ENCODE data around the gene NES. TPM values are rescaled to one million over a fixed set of nuclear protein-coding genes. Genes with fewer than 3 reads are reported as not detected.
A peak's percentile ranks its signal among the peaks of the same experiment; 100 is the strongest.

Gene NES
- total and polyA plus RNA-seq, 2 of the 8 experiments (the other 6 are each of a cell fraction or from before 2014, with no cell fraction given): 13.3 to 135 TPM

GRCh38 chr1:156655151-156655903 is 21.9 kb downstream of the NES start:
- FAIRE-seq: no peak
- no peak overlapping the region for H3K18ac ChIP-seq (ENCODE audit: extremely low read depth, low read length)
- CTCF ChIA-PET (ENCODE audit: partially characterized antibody): interaction anchor here (1.0 to 66.0 kb wide), 6 partner anchors 11 to 50 kb away, joined by 3 to 4284 read pairs (median 130); partner anchors contain the start of genes BCAN, CRABP2, HAPLN2 and ISG20L2

More at GRCh38 chr1:156655151-156655903, 21.9 kb downstream of the NES start:
- H3K79me1 ChIP-seq (ENCODE audit: low read depth, low read length): no peaks in the 10 kb centered on the region
- H3K27me3 ChIP-seq (replicated peaks in 1 of 4; ENCODE audit: control insufficient read depth in 3 of 4, extremely low read depth in 1 of 4, insufficient read depth in 3 of 4, low read length in 3 of 4): peaks cover 2 to 52% (median 34%) of the 10 kb centered on the region in 4 experiments
- no peak overlapping the region for H3K56ac ChIP-seq (replicated peaks; ENCODE audit: insufficient read length, low read depth, low read length)
- H2BK120ac ChIP-seq (replicated peaks; ENCODE audit: low read depth, low read length): no peak overlapping the region
- H2AK5ac ChIP-seq (ENCODE audit: low read depth, low read length): no peak overlapping the region; the same call in 1 of the 2 replicates
- no peak overlapping the region for H3K23ac ChIP-seq (ENCODE audit: insufficient read length)
- H3K36me3 ChIP-seq (ENCODE audit: control insufficient read depth in 2 of 4, insufficient read depth in 4 of 4, low read length in 3 of 4): no peaks in the 10 kb centered on the region
- no peaks in the 10 kb centered on the region for H3K79me2 ChIP-seq (ENCODE audit: control insufficient read depth in 1 of 2, insufficient read depth in 2 of 2, low read length in 2 of 2)
- no peaks in the 10 kb centered on the region for H4K20me1 ChIP-seq (replicated peaks in 1 of 2; ENCODE audit: control insufficient read depth in 1 of 2, insufficient read depth in 2 of 2, low read length in 2 of 2)
- peaks cover 7 to 13% (median 11%) of the 10 kb centered on the region in 4 experiments for H3K4me1 ChIP-seq (replicated peaks in 1 of 4; ENCODE audit: control insufficient read depth in 3 of 4, insufficient read depth in 4 of 4, low read length in 3 of 4)
- POLR2A ChIA-PET (ENCODE audit: partially characterized antibody): interaction anchor here (0.9 to 2.8 kb wide), 5 partner anchors 19 to 36 kb away, joined by 4 to 8 read pairs (median 5); partner anchors contain the start of genes HAPLN2 and NES
- no peak overlapping the region for H2AFZ ChIP-seq (ENCODE audit: low read length)
- no peak overlapping the region for H4K91ac ChIP-seq (replicated peaks; ENCODE audit: insufficient read length, low read length)
- H3K9me3 ChIP-seq (ENCODE audit: insufficient read depth in 2 of 2, low read depth in 1 of 2, low read length in 1 of 2): no peaks in the 10 kb centered on the region
- H3K4me3 ChIP-seq (ENCODE audit: extremely low read depth in 1 of 4, insufficient read depth in 2 of 4, low read depth in 3 of 4, low read length in 4 of 4): no peak overlapping the region
- H2BK20ac ChIP-seq (ENCODE audit: low read length): peak overlapping the region; percentile 21; the same call in 1 of the 2 replicates
- no peak overlapping the region for H4K5ac ChIP-seq (ENCODE audit: insufficient read length, low read depth, low read length)
- H2BK5ac ChIP-seq (ENCODE audit: low read depth, low read length): no peak overlapping the region; the same call in 1 of the 2 replicates
- no peak for DNase-seq (ENCODE audit: low read depth in 1 of 2, low spot score in 2 of 2)
- peaks cover 8% of the 10 kb centered on the region for H3K23me2 ChIP-seq (ENCODE audit: low read depth, low read length)
- peak overlapping the region; percentile 53; the same call in 1 of the 2 replicates for H2BK12ac ChIP-seq (ENCODE audit: low read depth, low read length)
- no peak overlapping the region for H4K8ac ChIP-seq (ENCODE audit: extremely low read depth, insufficient read depth, low read length)
- no peak overlapping the region for H3K14ac ChIP-seq (ENCODE audit: insufficient read length)
- no peak overlapping the region for H3K4me2 ChIP-seq (ENCODE audit: insufficient read depth in 1 of 2, low read depth in 2 of 2, low read length in 2 of 2)
- WGBS, 2 experiments (ENCODE audit: extremely low coverage in 1 of 2, insufficient coverage in 1 of 2, insufficient read length in 1 of 2, insufficient replicate concordance in 2 of 2, low coverage in 1 of 2, low lambda C conversion rate in 2 of 2, missing lambda C conversion rate in 1 of 2): 75% methylated on average over 2 of the region's 2 CpGs; no CpG with 5 or more reads in 1 of the 2 experiments
- no peak overlapping the region for H3K4ac ChIP-seq (replicated peaks; ENCODE audit: insufficient read length, low read depth, low read length)
- TF ChIP-seq KDM4A (IDR thresholded peaks at IDR 0.05; ENCODE audit: low read depth, low read length, severe bottlenecking) (no peak), TCF12 (IDR thresholded peaks at IDR 0.05; ENCODE audit: low read depth, low read length) (no peak), MAFK (IDR thresholded peaks at IDR 0.05; ENCODE audit: low read depth, low read length) (no peak), ASH2L (IDR thresholded peaks at IDR 0.05; ENCODE audit: low read length) (no peak), HDAC6 (IDR thresholded peaks at IDR 0.05; ENCODE audit: low read depth, low read length) (no peak), SIX5 (IDR thresholded peaks at IDR 0.05; ENCODE audit: low read depth, low read length) (no peak), RAD21 (IDR thresholded peaks at IDR 0.05 in 1 of 2, conservative IDR thresholded peaks at IDR 0.05 in 1 of 2; ENCODE audit: low read depth in 2 of 2, low read length in 2 of 2) (no peak)
- 0 out of 2 replicates have a peak overlapping the region, but pooled peaks have one; percentile 18 for H2BK15ac ChIP-seq (ENCODE audit: low read length)
- no peak overlapping the region for H3K27ac ChIP-seq (ENCODE audit: low read depth, low read length)
- no peak overlapping the region for H3K9ac ChIP-seq (replicated peaks in 1 of 4; ENCODE audit: extremely low read depth in 1 of 4, low read depth in 3 of 4, low read length in 3 of 4)
